Activated CD4-positive, CD25-positive, alpha-beta regulatory T cell treated with anti-CD3 and anti-CD28 coated beads, Interleukin-2, amount 50 U/mL, for 24 hours (primary cell): ENCODE results near the gene TBL1XR1.

Experiments used
- ATAC-seq, 2 donors: fragments of 150-1000 bp; cut with Tn5 transposase; one replicate each; pipeline ENCODE4 v1.10.0; 2021; ENCODE audit warnings: mild to moderate bottlenecking in 1 of 2, moderate library complexity in 1 of 2

Gene TBL1XR1

DNA sequence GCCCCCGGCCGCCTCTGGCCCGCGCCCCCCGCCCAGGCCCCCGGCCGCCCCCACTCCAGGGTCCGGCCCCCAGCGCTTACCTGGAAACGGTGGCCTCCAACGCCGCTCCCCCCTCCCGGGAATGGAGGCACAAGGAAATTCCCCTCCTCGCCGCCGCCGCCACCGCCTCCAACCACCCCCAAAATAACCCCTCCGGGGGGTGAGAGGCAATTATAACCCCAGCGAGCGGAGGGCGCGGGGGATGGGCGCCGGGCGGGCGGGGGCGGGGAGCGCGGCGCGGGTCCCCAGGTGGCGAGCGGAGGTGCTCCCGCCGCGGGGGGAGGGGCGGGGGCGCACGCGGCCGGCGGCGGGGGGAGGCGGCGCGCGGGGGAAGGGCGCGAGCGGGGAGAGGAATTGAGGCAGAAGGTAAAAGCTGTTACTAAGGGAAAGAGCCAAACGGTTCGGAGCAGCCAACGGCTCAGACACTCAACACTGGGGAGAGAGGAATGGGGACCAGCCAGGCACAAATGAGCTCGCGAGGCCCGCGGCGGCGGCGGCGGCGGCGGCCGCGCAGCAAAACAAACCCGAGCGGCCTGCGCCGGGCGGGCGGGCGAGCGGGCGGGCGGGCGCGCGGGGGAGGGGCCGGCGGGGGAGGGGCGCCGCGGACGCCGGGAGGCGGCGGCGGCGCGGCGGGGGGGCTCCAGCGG, at the start of gene TBL1XR1:
TSS of gene TBL1XR1 (minus strand) at position 442 of the 686 bp plus-strand sequence. CDS start 132,505 bp downstream, outside the sequence.
- ATAC-seq = peak; percentile 47 to 52

DNA sequence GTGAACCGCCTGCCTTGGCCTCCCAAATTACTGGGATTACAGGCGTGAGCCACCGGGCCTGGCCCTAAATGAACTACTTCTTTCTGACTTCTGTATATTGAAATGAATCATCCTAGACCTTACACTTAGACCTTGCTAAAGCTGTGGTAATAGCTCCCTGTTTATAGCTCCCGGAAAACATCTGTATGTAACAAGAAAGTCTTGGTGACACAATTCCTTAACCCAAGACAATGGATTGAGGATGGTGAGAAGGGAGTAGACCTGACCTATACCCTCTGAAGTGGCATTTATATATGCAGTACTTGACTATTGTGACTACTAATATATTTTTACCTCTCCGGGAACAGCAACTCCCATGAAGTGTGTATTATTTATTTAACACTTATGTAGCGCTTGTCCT, 48.0 kb upstream of the TBL1XR1 start:
- ATAC-seq = no peak

DNA sequence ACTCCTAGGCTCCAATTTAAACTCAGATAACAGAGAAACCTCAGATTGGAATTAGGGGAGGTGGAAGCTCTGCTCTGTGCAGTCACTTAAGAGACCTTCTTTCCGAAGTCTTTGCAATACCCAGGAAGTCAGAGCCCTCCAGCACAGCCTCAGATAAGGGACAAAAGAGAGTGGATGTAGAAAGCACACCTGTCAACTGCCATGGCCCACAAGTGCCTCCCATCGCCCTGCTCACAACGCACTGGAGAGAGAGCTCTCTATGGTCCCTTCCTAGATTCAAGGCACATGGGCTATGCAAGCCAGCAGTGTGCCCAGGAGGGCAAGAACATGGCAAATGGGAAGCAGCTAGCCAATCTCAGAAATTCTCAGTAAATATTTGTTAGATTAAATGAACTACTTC, 47.3 kb upstream of the TBL1XR1 start:
- ATAC-seq = no peak

DNA sequence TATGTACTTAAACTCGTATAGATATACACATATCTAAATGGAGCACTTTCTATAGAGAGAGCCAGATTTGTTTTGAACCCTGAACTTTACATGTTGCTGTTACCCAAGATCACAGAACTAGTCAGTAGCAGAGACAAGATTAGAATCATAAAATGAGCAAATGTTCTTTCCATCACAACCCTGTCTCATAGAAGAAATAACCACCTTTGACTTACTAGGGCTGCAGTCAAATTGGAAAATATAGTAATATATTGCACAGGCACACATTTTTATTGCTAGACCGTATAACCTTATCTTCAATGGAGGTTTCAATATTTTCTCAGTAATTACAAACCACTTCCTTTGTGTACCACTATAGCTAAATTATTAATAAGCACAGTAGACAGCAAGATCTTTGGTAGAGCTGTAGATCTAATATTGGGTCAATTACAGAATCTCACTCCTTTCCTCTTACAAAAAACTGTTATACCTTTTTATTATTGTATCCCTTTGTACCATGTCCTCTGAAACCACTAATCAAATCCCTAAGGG, 41.5 kb upstream of the TBL1XR1 start:
- ATAC-seq = peak in 1 of 2 donors; percentile 41

DNA sequence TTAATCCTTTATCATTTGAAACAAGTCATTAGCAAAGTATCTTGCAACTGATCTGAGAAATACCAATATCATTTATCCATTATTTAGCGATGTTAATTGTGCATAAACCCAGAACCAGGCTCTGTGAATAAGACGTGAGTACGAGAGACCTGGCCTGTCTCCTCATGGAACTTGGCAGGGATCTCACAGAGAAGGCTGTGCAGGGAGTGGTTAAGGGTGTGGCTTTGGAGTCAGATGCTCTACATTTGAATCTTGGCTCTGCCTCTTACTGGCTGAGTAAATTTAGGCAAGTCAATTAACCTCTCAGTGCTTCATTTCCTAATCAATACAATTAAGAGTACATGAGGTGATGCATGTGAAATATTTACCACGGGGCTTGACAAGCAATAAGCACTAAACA, 39.9 kb upstream of the TBL1XR1 start:
- no peak for ATAC-seq

DNA sequence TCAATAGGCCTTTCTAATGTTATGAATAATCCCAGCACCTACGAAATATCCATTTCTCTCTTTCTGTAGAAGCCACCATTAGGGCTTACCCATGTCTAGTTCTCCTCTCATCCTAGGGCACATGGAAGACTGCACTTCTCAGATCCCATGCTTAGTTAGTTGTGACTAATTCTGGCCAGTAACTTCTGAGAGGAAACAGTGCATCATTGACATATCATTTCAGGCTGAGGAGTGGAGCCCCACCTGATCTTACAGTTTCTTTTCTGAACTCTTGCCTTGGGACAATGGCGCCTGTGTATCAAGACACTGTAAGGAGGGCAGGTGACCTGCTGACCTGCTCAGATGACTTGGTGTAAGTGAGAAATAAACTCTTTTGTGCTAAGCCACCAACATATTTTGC, 39.4 kb upstream of the TBL1XR1 start:
- ATAC-seq = no peak

DNA sequence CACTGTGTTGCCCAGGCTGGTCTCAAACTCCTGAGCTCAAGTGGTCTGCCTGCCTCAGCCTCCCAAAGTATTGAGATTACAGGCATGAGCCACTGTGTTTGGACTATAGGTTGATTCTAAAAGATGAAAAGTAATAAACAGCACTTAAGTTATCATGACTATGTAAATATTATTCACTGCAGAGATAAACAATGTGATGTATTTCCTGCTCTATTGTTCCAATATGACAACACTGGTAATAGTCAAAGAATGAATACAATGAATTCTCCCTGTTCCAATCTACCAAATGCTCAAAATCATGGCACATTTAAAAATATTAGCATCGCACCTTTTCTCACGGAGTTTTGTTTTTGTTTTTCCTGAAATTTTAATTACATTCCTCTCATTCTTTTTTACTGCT, 36.8 kb upstream of the TBL1XR1 start:
- no peak for ATAC-seq

DNA sequence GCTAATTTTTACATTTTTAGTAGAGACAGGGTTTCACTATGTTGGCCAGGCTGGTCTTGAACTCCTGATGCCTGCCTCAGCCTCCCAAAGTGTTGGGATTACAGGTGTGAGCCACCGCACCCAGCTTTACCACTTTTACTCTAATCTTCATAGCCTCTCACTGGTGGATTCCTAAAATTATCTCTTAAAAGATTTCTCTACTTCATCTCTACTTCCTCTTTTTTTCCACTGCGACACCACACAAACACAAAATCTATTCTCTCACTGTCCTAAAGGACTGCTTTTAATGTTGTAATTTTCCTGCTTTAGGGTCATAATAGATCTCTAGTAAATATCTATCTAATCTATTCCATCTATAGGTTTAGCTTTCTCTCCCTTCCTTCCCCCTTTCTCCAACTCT, 34.0 kb upstream of the TBL1XR1 start:
- no peak for ATAC-seq

DNA sequence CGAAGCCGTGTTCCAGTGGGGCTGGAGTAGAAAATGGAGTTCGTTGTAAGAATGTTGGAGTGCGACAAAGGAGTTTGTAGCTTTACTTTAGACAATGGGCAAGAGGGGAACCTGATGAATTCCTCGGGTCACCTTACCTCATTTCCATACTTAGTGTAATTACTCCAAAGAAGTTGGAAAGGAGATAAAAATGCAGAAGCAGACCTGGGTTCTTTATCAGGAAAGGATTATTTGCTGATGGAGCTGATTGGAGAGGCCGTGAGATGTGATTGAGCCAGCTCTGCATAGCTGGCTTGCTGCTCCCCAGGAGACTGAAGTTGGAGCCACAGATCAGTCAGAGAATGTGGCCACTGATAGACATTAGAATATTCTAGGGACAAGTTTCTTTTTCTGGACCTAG, 33.4 kb upstream of the TBL1XR1 start:
- ATAC-seq = no peak

DNA sequence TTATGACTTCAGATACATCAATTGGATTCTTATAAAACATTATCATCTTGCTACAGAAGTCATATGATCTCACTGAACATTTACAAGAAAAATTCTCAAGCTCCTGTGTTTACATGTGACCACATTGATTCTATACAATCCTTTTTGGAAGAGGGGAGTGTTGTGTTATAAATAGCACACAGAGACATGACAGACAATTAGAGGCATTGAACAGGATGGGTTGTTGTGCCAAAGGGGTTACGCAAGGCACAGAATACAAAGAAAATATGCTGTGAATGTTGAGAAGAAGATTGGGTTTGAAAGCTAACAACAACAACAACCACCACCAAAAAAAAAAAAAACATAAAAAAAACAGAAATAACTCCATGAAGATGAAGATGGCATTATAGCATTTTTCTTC, 32.5 kb upstream of the TBL1XR1 start:
- no peak for ATAC-seq

DNA sequence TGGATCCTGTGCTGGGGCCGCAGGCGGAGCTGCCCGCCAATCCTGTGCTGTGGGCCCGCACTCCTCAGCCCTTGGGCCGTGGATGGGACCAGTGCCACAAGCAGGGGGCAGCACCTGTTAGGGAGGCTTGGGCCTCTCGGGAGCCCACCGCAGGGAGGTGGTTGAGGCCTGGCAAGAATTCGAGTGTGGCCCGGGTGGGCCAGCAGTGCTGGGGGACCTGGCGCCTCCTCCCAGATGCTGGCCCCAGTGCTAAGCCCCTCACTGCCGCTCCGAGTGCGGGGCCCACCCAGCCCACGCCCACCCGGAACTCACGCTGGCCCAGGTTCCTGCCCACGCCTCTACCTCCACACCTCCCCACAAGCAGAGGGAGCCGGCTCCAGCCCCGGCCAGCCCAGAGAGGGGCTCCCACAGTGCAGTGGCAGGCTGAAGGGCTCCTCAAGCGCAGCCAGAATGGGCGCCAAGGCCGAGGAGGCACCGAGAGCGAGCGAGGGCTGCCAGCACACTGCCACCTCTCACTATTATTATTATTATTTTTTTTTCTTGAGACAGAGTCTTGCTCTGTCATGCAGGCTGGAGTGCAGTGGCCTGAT, 31.4 kb upstream of the TBL1XR1 start:
- no peak for ATAC-seq

DNA sequence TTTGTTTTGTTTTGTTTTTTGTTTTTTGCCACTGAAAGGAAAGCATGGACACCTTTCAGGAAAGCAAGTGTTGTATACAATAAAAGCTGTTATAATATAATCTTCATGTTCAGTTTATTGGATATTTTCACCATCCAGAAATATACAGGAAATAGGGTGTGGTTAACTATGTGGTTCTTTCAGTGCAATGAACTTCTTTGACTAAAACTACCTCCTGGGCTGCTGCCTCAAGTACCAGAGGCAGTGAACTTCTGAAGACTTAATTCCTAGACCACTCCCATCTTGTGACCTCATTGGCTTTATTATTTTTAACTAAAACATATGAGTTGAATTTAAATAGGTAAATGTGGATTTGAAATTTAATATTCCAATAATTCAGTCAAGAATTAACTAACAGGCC, 27.1 kb upstream of the TBL1XR1 start:
- no peak for ATAC-seq

DNA sequence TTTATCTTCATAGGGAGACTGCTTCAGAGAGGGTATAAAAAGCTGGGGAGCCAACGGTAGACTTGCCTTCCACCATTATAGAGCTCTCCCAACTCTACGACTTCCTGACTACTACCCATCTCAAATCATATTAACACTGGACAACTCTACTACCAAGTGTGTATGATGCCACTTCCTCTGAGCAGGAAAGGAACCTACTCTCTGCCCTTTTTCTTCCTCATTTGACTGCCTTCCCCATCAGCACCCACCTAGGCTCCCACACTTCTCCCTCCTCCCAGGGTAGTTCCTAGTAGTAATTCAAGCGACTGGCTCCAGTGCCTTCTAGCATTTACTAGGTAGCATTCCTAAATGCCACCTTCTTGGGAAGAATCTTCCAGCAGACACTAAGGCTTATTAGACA, 24.5 kb upstream of the TBL1XR1 start:
- no peak for ATAC-seq

DNA sequence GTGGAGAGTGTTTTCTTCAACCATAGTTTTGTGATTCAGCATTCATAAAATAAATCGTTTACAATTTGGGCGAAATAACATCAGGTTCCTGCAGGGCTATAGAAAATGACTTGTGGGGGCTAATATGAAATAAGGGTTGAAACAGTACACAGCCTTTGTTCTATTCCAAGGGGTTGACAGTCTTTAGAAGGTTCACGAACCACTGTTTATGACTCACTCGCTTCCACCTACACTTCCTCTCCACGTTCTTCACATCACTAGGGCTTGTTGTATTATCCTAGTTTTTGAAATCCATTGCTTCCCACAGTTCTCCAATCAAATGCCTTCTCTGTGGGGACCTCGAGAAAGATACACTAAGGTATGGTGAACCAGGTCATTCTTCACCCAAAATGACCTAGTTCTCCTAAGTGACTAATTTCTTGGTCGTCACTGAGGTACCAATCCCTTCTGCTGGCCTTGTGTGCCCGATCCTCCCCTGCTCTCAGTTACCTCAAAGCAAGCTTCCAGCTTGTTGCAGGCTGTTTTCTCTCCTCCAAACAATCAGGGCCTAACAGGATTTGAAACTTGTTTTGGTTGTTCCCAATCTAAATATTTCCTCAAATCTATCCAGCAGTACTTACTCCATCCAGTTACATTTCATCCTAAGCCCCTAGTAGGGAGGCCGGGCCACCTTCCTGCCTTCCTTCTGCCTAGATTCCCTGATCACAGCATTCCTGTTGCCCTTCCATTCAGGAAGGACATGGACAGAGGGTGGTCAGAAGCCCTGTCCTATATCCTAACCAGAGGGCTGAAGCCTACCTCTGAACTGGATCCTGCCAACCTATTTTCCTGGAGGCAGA, 23.1 kb upstream of the TBL1XR1 start:
- ATAC-seq = no peak

DNA sequence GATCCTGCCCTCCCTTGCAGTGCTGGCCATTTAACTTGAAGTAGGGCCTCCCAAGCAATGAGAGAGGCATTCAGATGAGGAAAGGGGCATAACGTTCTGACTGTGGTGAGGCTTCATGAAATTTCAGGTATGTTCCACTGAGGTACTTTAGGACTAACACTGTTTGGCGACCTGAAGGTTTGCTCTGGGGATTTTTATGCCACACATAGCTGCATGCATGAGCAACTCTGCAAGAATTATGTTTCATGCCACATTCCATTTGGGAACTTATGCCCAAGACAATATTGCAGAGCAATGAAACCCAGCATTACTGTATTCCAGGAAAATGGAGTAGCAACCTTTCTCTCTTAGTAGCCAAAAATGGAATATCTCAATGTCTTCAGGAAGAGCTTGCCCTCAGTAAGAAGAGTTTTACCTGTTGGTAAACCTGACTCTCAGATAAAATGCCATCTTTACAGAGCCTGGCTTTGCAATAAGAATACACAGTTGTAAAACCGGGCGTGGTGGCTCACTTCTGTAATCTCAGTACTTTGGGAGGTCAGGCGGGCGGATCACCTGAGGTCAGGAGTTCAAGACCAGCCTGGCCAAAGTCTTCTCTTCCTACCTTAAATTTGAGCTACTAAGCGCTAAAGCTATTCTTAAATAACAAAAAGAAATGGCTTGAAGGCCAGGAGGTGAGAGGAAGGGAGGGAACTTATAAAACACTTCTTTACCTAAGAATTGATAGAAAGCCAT, 16.7 kb upstream of the TBL1XR1 start:
- no peak for ATAC-seq

DNA sequence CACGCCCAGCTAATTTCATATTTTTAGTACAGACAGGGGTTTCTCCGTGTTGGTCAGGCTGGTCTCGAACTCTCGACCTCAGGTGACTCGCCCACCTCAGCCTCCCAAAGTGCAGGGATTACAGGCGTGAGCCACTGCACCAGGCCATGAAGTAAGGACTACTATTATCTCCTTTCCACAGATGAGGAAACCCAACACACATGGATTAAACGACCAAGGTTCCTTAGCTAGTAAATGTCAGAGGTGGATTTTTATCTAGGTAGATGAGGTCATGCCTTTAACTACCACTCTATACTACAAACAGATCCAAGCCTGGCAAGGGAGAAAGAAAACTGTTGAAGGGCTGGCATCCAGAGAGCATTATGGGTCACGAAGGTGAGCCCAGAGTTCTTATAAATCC, 15.5 kb upstream of the TBL1XR1 start:
- ATAC-seq = no peak

DNA sequence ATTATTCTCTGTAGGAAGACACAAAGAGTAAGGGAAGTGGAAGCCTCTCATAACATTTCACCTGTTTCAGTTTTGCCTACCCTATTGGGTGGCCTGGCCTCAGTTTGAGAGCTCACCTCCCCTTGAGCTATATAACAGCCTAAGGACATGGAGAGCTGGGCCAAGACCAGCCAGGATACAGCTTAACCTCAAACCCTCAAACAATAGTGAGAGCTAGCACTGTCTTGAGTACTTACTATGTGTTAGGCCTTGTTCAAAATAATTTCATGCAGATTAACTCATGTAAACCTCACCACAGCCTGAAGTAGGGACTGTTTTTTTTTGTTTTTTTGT, 15.0 kb upstream of the TBL1XR1 start:
- ATAC-seq = no peak

DNA sequence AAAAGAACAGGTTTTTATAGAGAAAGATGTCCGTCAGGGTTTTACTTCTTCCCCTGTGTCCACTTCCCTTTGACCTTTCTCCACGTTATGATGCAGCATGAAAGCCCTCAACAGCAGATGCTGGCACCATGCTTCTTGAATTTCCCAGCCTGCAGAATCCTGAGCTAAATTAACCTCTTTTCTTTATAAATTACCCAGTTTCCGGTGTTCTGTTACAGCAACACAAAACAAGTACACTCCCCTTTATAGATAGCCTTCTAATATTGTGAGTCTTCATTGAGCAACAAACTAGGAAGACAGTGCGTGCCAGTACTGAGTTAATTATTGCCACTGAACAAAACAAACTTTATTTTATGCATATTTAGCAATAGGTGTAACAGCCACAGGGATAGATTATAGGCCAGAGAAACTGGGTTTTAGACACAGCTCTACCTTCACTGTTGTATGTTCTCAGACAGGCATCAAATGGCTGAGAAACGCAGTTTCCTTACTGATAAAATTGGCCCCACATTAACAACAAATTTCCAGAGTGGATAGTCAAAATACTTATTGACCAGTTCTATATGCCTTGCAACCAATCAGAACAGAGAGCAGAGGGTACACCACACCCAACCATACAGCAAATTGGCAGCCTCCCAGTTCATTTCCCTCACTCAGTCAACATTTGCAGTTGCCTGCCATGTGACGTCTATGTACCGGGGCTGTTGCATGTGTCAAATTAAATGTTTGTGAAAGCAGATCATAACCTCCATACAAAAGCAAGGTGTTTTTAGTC, 14.4 kb upstream of the TBL1XR1 start:
- no peak for ATAC-seq

DNA sequence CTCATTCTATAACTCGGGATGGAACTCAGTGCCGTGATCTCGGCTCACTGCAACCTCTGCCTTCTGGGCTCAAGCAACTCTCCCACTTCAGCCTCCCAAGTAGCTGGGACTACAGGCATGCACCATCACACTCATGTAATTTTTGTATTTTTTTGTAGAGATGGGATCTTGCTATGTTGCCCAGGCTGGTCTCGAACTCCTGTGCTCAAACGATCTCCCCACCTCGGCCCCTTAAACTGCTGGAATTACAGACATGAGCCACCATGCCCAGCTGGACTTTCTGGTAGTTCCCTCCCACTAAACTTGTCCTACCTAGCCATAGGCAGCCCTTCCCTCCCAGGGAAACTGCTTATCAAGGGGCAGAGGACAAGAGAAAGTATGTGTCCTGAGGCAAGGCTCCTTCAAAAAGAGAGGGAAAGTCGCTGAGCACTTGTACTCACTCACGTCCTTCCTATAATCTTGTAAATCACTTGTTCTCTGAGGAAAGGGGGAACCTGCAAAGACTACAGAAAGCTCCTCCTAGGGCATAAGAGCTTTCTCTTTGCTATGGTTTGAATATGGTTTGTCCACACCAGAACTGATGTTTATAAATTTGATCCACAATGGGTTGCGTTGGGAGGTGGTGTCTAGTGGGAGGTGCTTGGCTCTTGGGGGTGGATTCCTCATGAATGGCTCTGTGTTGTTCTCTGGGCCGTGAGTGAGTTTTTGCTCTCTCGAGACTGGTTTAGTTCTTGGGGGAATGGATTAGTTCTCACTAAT, 13.6 kb upstream of the TBL1XR1 start:
- ATAC-seq = no peak

DNA sequence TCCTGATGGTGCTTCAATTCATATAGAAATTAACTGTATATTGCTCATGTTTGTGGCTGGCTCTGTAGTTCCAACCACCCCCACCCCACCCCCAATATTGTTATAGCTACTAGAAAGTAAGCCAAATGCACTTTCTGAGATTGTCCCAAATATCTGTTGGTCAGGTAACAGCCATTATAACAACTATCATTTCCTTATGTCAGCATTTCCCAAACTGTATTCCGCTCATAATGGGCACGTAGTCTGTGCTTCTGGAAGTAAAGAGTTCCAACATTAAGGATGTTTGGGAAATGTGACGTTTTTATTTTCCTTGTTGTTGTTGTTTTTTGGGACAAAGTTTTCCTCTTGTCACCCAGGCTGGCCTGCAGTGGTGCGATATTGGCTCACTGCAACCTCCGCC, 12.2 kb upstream of the TBL1XR1 start:
- ATAC-seq = no peak

DNA sequence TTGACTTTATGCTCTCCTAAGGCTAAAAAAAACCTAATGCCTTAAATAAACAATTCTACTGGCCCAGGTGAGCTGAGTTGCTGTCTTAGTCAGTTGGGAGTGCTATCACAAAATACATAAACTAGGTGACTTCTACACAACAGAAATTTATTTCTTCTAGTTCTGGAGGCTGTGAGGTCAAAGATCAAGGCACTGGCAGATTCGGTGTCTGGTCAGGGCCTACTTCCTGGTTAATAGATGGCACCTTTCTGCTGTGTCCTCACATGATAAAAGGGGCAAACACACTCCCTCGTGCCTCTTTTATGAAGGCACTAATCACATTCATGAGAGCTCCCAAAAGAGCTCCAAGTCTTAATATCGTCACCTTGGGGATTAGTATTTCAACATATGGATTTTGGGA, 11.5 kb upstream of the TBL1XR1 start:
- no peak for ATAC-seq

DNA sequence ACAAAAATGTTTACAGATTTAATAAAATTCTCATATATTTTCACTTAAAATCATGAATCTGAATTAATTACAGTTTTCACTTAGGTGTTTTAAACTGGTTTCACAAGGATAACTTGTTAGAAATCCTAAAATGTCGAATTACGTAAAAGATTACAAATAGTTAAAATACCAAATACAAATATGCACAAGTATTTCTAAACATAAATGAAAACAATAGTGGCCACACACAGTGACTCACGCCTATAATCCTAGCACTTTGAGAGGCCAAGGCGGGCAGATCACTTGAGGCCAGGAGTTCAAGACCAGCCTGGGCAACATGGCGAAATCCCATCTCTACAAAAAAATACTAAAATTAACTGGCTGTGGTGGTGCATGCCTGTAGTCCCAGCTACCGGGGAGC, 10.9 kb upstream of the TBL1XR1 start:
- no peak for ATAC-seq
